ENCODE data around the gene PIGU. TPM values are rescaled to one million over a fixed set of nuclear protein-coding genes. Genes with fewer than 3 reads are reported as not detected.

The PIGU gene
- polyA plus RNA-seq, 1 of the 3 experiments (the other 2 are of a cell fraction) = 40.3 TPM

DNA sequence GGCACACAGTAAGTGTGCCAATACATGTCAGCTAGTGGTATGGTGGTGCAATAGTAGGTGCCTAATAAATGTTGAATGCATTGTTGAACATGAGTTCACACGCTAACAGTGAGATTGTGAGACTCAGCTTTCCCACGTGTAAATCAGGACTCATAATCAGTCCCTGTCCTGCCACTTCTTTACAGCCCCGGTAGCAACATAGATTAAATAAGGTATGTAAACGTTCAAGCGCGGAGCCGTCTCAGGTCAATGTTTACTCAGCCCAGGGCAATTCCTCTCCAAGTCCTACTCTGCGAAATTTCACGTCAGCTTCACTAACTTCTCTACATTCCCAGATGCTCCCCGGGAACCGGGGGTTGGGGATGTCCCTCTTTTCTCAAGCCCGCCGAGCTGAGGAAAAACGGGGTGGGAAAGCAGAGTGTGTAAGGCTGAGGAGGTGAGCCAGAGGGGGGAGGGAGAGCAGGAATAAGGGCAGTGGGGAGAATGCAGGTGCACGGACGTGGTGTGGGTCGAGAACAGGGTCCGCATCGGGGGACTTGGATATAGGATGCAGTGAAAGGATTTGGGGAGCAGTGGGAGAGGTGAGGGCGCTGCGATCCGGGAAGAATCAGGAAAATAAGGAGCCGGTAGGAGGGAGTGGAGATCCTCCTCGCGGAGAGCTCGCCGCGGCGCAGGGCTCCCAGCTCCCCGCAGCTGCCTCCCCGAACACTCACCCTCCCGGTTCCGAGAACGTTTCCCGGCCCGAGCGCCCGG lies 26.7 kb upstream of the PIGU start:
- Histone ChIP-seq H3K4me1 (ENCODE audit: control insufficient read depth in 1 of 2, insufficient read depth in 2 of 2, low read depth in 1 of 2, low read length in 1 of 2) (peaks cover 8 to 20% of the 10 kb centered on the region in 2 experiments; a peak in 3 of 4 replicates), H3K9me3 (no peaks in the 10 kb centered on the region), H2AFZ (ENCODE audit: low read depth) (peak overlapping the region; percentile 89), H3K9me2 (no peaks in the 10 kb centered on the region), H4K20me1 (ENCODE audit: insufficient read depth) (no peaks in the 10 kb centered on the region), H3K9ac (peak overlapping the region; percentile 98), H3K79me2 (ENCODE audit: insufficient read depth) (no peaks in the 10 kb centered on the region), H3K4me2 (peak overlapping the region; percentile 89), H3K27ac (ENCODE audit: low read depth in 2 of 2, low read length in 1 of 2) (peak overlapping the region; percentile 83 to 86; a peak in 3 of 4 replicates), H3F3A (replicated peaks; ENCODE audit: insufficient read depth) (peaks cover 17% of the 10 kb centered on the region), H3K36me3 (replicated peaks in 1 of 2; ENCODE audit: control insufficient read depth in 1 of 2, insufficient read depth in 2 of 2, low read length in 1 of 2) (peaks cover 0 to 4% of the 10 kb centered on the region in 2 experiments), H3K4me3 (ENCODE audit: low read depth in 2 of 2, low read length in 1 of 2) (peak overlapping the region; percentile 84 to 92), H3K27me3 (ENCODE audit: insufficient read depth) (no peaks in the 10 kb centered on the region)
- peak; percentile 60 for DNase-seq
- TF ChIP-seq, protein P1, sequence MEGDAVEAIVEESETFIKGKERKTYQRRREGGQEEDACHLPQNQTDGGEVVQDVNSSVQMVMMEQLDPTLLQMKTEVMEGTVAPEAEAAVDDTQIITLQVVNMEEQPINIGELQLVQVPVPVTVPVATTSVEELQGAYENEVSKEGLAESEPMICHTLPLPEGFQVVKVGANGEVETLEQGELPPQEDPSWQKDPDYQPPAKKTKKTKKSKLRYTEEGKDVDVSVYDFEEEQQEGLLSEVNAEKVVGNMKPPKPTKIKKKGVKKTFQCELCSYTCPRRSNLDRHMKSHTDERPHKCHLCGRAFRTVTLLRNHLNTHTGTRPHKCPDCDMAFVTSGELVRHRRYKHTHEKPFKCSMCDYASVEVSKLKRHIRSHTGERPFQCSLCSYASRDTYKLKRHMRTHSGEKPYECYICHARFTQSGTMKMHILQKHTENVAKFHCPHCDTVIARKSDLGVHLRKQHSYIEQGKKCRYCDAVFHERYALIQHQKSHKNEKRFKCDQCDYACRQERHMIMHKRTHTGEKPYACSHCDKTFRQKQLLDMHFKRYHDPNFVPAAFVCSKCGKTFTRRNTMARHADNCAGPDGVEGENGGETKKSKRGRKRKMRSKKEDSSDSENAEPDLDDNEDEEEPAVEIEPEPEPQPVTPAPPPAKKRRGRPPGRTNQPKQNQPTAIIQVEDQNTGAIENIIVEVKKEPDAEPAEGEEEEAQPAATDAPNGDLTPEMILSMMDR (IDR thresholded peaks at IDR 0.05) = 0 out of 2 replicates have a peak, but pooled peaks have one; percentile 7
- TF ChIP-seq FOXJ3 (CRISPR knock-in tag; IDR thresholded peaks at IDR 0.05) (no peak), MXI1 (IDR thresholded peaks at IDR 0.05; ENCODE audit: low read depth, low read length) (no peak; the same call in 1 of the 2 replicates)
- ChIA-PET CTCF (interaction anchor here (1.1 to 2.1 kb wide), 8 partner anchors 23 to 391 kb away, joined by 3 to 9 read pairs (median 4); partner anchors contain the start of gene DYNLRB1), POLR2A (interaction anchor here (0.6 to 1.6 kb wide), 7 partner anchors 10 to 1357 kb away, joined by 3 to 14 read pairs (median 4); partner anchors contain the start of genes MAP1LC3A and PIGU)
- 1% methylated on average over 31 of the region's 38 CpGs for WGBS (ENCODE audit: low lambda C conversion rate)

DNA sequence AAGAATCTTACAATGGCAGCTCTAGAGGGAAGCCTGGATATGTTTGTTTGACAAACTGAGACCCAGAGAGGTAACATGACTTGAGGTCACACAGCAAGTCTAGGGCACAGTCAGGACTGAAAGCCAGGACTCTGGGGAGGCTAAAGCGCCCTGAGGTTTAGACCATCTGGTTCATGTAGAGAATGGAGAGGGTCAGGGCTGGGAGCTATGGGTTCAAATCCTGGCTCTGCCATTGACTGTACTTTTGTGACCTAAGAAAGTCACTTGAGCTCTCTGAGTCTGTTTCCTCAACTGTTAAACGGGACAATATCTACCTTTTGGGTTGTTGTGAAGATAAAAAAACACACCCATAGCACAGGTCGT lies 26.1 kb upstream of the PIGU start:
- Histone ChIP-seq H2AFZ (ENCODE audit: low read depth) (no peak overlapping the region), H3K4me2 (peak overlapping the region; percentile 89), H3K36me3 (replicated peaks in 1 of 2; ENCODE audit: control insufficient read depth in 1 of 2, insufficient read depth in 2 of 2, low read length in 1 of 2) (peaks cover 0 to under 1% of the 10 kb centered on the region in 2 experiments), H3K4me1 (ENCODE audit: control insufficient read depth in 1 of 2, insufficient read depth in 2 of 2, low read depth in 1 of 2, low read length in 1 of 2) (peaks cover 8 to 18% of the 10 kb centered on the region in 2 experiments; a peak in 3 of 4 replicates), H3F3A (replicated peaks; ENCODE audit: insufficient read depth) (peaks cover 14% of the 10 kb centered on the region), H3K9me3 (no peaks in the 10 kb centered on the region), H3K4me3 (ENCODE audit: low read depth in 2 of 2, low read length in 1 of 2) (peak overlapping the region; percentile 84 to 92; a peak in 3 of 4 replicates), H3K27ac (ENCODE audit: low read depth in 2 of 2, low read length in 1 of 2) (no peak overlapping the region), H3K27me3 (ENCODE audit: insufficient read depth) (no peaks in the 10 kb centered on the region), H4K20me1 (ENCODE audit: insufficient read depth) (no peaks in the 10 kb centered on the region), H3K79me2 (ENCODE audit: insufficient read depth) (no peaks in the 10 kb centered on the region), H3K9me2 (no peaks in the 10 kb centered on the region), H3K9ac (no peak overlapping the region; the same call in 1 of the 2 replicates)
- 24% methylated on average over 3 of the region's 3 CpGs for WGBS (ENCODE audit: low lambda C conversion rate)
- no peak for DNase-seq
- POLR2A ChIA-PET = interaction anchor here (1.6 kb wide), 1 partner anchor 145 kb away, joined by 14 read pairs; the partner anchor contains the start of gene MAP1LC3A
- CTCF ChIA-PET = interaction anchor here (1.3 to 2.6 kb wide), 8 partner anchors 23 to 390 kb away, joined by 3 to 9 read pairs (median 4); partner anchors contain the start of gene DYNLRB1
- TF ChIP-seq TAF1 (IDR thresholded peaks at IDR 0.05; ENCODE audit: borderline replicate concordance, low read depth, low read length) (no peak), NFIC (IDR thresholded peaks at IDR 0.05; ENCODE audit: borderline replicate concordance) (no peak), EP300 (IDR thresholded peaks at IDR 0.05; ENCODE audit: borderline replicate concordance in 1 of 2, low read depth in 1 of 2, low read length in 1 of 2) (no peak), RCOR1 (IDR thresholded peaks at IDR 0.05; ENCODE audit: low read length) (no peak), GABPA (IDR thresholded peaks at IDR 0.05; ENCODE audit: low read depth) (no peak), SMC3 (IDR thresholded peaks at IDR 0.05; ENCODE audit: low read depth, low read length) (no peak), POLR2AphosphoS5 (IDR thresholded peaks at IDR 0.05; ENCODE audit: low read depth, low read length) (no peak), MXI1 (IDR thresholded peaks at IDR 0.05; ENCODE audit: low read depth, low read length) (no peak), RAD21 (IDR thresholded peaks at IDR 0.05; ENCODE audit: low read length) (no peak), EZH2phosphoT487 (IDR thresholded peaks at IDR 0.05; ENCODE audit: borderline replicate concordance, low read depth) (no peak), YY1 (IDR thresholded peaks at IDR 0.05; ENCODE audit: low read depth) (no peak)
- TF ChIP-seq, protein P1 (IDR thresholded peaks at IDR 0.05) = no peak
- TF ChIP-seq, protein P2, sequence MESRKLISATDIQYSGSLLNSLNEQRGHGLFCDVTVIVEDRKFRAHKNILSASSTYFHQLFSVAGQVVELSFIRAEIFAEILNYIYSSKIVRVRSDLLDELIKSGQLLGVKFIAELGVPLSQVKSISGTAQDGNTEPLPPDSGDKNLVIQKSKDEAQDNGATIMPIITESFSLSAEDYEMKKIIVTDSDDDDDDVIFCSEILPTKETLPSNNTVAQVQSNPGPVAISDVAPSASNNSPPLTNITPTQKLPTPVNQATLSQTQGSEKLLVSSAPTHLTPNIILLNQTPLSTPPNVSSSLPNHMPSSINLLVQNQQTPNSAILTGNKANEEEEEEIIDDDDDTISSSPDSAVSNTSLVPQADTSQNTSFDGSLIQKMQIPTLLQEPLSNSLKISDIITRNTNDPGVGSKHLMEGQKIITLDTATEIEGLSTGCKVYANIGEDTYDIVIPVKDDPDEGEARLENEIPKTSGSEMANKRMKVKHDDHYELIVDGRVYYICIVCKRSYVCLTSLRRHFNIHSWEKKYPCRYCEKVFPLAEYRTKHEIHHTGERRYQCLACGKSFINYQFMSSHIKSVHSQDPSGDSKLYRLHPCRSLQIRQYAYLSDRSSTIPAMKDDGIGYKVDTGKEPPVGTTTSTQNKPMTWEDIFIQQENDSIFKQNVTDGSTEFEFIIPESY (IDR thresholded peaks at IDR 0.05; ENCODE audit: borderline replicate concordance, low read depth) = no peak
